Frontal cortex (tissue), 4 donors: ENCODE data around the gene KCNQ1. TPM values are rescaled to one million over a fixed set of nuclear protein-coding genes. Genes with fewer than 3 reads are reported as not detected.

ENCODE experiments used
- DNase-seq, 2 donors: peaks; one replicate each; pipeline ENCODE4 v3.0.0; 2012; ENCODE audit warnings: low spot score in 2 of 2
- FAIRE-seq: peaks from 2 replicates; lab custom pipeline; 2012; peaks lifted over from hg19 to GRCh38; lab: Jason Lieb, UNC
- total RNA-seq: library from RNA; depleted of rRNA; stranded (reverse); fragments of >200 nt; gene quantifications from one replicate; pipeline ENCODE4 v1.2.3, GENCODE V29; 2014
- donor health status: control.
- donor health status: control.
- donor health status: control.

KCNQ1 gene
- total RNA-seq, 1 donor from 2014 or later: under 0.01 TPM

DNA sequence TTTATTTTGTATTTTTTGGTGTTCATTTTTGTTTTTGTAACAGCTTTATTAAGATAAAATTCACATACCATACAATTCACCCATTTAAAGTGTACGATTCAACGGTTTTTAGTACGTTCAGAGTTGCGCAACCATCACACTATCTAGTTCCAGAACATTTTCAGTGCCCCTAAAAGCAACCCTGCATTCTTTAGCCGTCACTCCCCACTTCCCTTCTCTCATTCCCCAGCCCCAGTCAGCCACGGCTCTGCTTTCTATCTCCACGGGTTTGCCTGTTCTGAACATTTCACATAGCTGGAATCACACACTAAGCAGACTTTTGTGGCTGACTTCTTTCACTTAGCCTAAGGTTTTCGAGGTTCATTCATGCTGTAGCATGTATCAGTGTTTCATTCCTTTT, 264.6 kb downstream of the KCNQ1 start:
- FAIRE-seq (no peak), DNase-seq (no peak)

DNA sequence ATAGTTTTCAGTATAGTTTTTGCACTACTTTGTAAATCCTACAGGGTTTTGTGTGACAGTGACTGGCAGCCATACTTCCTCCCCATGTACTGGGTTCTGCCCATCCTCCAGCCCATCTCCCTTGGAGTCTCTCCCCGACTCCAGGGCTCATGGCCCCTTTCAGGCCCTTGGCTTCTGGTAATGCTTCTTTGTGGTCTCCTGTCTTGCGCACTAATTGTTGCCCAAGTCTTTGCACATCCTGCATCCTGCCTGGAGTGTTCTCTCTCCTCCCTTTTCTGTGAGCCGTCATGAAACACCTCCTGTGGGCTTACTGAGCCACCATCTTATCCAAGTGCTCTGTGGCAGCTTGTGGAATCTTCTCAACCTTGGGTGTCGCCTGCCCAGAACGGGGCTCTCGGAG, 266.4 kb downstream of the KCNQ1 start:
- FAIRE-seq (no peak), DNase-seq (no peak)

DNA sequence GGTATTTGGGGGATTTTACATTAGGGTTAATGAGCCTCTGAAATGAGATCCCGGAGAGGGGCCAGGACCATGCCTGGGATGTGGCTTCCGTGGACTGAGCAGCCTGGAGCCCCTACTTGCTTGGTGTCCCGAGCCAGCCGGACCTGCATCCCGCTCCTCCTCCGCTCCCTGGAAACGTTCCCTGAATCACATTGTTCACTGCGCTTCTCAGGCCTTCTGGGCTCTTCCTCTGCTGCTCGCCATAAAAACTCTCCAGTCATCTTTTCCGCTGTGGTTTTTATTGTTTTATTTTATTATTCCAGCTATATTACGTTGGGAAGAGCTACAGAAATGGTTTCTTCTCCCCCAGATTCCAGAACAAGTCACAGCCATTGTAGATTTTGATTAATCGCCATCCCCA, 268.3 kb downstream of the KCNQ1 start:
- FAIRE-seq (no peak), DNase-seq (no peak)

DNA sequence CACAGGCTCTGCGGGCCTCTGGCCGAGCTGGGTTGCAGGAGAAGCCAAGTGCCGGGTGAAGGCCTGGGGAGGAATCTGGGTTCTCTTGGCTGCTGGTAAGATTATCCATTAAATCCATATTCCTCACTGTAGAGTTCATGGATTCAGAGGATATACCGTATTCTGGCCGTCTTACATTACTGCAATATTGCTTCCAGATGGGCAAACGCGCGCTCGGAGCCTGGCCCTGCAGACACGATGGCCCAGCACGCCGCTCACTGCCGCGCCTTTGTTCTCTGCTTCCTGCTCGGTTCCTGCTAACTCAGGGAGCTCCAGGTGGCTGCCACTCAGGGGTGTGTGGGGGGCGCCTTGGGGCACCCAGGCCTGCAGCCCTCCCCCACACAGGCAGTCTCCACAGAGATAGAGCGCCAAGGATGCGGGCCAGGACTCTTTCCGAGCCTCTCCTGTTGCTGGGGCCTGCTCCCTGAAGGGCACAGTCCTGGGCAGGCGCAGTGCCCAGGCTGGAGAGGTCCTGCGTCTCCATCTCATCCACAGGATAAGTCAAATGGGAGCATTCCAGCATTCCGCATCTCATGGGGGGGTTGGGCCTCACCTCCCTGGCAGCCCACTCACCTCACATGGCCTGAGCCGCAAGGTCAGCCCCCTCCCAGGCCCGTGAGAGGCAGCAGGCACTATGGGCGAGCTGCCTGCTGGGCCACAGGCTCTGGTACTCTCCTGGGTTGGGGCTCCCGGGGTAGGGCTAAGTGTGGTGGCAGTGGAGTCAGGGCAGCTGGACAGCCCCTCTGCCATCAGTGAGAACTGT, 269.1 kb downstream of the KCNQ1 start:
- FAIRE-seq (no peak), DNase-seq (no peak)

DNA sequence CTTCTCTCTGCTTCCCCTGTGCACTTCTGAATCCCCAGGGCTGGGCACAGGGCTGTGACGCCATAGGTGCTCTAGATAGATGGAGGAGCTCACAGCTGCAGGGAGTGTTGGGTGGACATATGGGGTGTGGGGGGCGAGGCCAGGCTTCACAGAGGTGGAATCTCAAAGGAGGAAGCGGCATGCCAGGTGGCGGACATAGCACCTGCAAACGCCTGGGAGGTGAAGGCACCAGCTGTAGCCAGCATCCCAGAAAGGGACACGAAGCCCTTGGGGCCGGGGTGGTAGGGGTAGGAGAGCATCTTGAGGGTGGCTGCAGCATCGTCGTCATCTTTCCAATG, 269.6 kb downstream of the KCNQ1 start:
- FAIRE-seq (no peak), DNase-seq (no peak)

DNA sequence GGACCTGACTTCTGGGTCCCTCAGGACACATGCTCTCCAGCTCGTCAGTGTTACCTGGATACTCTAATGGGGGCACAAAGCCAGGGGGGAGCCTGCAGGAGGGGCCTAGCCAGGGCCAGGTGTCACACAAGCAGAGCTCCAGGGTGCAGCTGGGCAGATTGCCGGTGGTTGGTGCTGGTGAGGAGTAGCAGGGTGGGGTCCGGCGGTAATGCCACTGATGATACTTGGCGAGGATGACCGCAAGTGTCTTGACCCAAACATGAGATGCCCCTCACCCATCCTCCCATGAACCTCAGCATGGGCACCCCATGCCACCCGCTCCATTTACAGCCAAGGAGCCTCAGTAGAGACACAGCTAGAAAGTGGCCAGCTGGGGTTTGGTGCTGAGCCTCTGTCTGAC, 270.1 kb downstream of the KCNQ1 start:
- FAIRE-seq: no peak

DNA sequence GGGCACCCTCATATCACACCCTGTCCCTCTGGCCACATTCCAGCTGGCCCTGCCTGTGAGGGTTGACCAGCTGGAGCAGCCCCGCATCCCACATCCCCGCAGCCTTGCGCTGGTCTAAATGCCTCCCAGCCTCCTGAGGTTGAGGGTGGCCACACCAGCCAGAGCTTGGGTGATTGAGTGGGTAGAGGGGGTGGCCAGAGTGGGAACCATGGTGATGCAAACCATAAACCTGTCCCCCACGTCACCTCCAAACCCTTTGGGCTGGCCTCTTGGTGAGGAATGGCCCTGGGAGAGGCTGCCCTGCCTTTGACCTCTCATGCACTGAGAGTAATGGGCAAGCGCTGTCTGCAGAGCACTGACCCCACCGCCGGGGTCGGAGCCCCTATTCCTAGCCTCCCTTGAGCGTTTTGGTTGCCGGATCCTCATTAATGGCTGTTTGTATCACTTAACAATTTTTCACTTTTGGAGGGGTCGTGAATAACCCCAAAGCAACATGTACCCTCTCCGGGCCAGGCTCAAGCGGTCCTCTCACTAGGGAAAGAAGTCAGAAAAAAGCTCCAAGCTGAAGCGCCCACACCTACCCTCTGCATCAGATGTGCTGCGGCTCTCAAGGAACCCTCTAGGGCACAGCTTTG, 271.0 kb downstream of the KCNQ1 start:
- FAIRE-seq: no peak
- DNase-seq: no peak

More for the DNA sequence above, 270.1 kb downstream of the KCNQ1 start:
- DNase-seq: no peak

DNA sequence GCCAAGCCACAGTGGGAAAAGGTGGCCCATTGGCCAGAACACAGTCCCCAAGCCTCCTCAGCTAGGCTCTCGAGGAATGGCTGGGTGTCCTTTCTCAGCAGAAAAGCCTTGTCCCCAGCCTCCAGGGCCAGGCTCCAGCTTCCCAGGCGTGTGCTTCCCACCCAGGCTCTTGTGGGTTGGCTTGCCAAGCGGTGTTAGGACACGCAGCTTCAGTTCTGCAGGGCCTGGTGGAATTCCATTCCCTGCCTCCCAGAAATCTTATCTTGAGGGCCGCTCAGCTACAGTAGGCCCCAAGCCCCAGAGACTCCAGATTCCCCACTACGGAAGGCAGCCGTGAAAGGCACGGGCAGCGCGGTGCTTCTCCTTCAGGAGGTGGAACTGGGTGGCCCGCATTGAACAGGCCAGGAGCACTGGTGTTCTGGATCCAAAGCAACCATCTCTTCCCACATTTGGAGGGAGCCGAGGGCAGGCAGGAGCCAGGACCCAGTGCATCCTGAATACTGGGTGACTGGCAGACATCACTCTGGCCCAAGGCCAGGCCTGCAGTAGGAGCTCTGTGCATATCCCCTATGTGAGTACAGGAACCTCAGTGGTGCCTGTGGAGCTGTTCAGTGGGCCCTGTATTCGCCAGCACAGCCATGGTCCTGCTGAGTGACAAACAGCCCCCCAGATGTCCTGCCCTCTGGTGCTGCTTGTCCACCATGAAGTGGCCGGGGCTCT, 271.7 kb downstream of the KCNQ1 start:
- FAIRE-seq (no peak), DNase-seq (no peak)

DNA sequence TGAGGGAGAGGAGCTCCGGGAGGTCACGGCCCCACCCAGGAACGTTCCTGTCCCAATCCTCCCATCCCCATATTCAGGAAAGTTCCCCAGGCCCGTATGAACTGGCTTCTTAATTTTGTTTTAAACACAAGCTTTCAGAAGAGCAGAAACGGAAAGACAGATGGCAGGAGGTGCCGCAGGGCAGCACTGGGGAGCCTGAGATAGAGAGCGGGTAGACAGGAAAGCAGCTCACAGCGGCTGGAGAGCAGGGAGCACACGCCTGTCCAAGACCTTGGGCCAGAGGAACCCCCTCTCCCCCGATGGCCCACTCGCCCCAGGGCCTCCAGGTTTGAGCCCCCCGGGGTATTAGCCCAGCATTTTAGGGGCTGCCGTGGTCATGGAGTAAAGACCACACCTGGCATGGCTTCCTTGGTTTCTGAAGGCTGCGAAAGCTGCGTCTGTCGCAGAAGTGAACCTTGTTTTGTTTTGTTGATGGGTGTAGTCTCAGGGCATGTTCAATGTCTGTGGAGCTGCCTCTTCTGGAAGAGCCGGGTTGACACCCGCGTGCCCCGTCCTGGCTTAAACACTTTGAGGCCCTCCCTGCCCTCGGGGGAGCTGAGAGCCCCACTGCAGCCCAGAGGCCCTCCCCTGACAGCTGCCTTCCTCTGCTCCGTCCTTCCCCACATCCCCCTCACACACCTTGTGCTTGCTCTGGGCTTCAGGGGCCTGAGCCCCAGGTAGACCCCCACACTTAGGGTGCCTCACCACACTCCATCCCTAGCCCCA, 272.9 kb downstream of the KCNQ1 start:
- FAIRE-seq: no peak

DNA sequence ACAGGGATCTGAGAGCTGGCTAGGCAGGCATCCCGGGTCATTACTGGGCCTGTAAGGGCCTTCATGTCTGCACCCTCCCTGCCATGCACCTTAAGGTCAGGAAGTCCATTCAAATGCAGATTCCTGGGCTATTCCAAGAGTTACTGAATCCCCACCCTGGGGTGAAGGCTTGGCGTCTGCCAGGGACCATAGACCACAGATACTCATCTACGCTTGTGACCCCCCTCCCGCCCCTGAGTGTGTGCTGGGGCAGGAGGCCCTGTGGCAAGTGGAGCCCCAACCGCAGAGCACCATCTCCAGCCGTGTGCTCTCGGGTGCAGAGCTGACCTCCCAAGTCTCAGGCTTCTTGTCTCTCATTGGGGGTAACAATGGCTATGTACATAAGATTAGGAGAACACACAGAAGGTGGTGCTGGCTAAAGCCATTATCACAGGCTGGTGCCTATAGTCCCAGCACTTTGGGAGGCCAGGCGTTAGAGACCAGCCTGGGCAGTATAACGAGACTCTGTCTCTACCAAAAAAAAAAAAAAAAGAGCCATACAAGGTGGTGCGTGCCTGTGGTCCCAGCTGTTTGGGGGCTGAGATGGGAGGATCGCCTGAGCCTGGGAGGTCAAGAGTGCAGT, 274.1 kb downstream of the KCNQ1 start:
- no peak for DNase-seq
- no peak for FAIRE-seq

More for the DNA sequence above, 272.9 kb downstream of the KCNQ1 start:
- no peak for DNase-seq

DNA sequence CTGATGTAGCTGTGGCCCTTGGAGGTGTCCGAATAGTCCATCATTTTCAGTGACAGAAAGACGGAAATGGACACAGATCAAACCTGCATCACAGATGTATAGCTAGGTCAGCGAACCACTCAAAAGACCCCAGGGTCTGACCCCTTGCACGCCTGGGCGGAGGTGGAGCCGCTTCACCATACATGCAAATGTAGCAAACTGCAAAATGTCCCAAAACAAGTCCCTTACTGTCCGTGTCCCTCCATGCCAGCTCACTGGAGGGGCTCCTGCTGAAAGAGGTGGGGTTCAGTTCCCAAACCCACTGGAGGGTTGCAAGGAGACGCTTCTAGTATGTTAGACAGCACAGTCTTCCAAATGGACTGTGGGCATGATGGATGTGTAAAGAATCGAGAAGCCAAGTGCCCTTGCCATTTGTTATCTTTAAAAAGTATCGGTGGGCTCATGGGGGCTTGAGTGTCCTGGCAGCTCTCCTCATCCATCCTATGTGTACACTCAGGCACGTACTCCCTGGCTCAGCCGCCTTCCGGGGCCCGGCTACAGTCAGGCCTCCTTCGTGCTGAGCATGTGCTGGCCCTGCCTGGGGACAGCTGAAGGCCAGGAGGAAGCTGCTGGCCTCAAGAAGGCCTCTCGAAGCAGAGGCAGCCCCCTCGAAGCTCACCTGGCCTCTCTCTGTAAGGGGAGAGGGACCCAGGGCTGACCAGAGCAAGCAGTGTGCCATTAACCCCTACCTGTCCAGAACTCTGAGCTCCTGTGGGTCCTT, 275.2 kb downstream of the KCNQ1 start:
- no peak for DNase-seq
- no peak for FAIRE-seq

DNA sequence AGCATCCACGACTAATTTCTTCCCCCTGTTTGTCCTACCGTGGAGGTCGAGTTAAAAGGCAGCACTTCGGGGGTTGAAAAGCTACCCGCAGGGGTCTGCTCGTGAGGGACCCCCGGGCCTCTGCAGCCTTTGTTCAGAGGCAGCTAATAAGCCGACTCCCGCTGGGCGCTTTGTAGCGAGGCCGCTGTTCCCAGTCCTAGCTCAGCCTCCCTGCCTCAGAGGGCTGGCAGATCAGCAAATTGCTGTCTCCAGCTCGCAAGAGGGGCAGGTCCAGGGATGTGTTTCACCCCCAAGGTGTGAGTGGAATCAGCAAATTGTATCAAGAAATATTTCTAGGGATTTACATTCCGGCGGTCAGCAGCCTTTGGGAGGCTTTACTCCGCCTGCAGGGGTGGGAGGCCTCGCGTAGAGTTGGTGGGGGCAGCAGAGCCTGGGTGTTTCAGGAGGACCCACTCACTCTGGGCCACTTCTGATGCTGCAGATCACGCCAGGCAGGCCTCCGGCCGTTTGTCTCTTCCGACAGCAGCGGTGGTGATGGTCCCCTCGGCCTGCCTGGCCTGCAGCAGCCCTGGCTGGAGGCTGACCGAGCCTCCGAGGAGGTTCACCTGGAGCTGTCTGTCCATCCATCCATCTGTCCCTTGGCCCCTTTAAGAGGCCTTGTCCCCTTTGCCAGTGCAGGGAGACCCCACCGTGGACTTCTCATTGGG, 276.6 kb downstream of the KCNQ1 start:
- FAIRE-seq: no peak
- DNase-seq: no peak

DNA sequence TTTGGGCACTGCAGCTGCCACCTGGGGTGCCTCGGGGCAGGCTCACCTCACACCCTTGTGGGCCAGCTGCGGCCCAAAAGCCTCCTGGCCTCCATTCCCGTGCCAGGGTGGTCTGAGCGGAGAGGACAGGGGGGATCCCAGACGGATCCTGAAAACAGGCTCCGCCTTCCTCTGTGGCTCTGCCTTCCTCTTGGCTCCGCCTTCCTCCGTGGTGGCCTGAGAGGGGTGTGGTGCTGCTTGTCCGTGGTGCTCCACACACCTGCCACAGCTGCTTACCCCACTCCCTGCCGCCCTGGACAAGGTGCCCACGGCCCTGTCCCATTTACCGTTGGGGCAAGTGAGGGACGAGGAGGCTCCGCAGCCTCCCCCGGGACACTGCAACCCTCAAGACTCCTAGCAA, 278.1 kb downstream of the KCNQ1 start:
- FAIRE-seq (no peak), DNase-seq (no peak)

DNA sequence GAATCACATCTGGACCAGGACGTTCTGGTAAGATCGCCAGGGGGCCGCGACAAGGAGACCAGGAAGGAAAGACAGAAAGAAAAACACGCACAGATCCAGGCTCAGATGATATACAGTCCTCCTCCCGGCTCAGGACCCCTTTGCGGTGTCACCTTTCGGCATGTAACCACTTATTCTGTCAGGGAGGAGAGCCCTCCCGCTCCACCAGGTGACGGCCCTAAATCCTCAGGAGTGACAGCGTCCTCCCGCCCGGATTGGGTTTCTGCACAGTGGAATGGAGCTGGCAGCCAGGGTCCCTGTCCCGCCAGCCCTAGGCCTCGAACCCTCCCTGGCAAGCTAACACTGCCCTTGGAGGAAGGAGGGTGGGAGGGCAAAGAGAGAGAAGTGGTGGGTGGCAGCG, 279.3 kb downstream of the KCNQ1 start:
- no peak for FAIRE-seq
- no peak for DNase-seq

DNA sequence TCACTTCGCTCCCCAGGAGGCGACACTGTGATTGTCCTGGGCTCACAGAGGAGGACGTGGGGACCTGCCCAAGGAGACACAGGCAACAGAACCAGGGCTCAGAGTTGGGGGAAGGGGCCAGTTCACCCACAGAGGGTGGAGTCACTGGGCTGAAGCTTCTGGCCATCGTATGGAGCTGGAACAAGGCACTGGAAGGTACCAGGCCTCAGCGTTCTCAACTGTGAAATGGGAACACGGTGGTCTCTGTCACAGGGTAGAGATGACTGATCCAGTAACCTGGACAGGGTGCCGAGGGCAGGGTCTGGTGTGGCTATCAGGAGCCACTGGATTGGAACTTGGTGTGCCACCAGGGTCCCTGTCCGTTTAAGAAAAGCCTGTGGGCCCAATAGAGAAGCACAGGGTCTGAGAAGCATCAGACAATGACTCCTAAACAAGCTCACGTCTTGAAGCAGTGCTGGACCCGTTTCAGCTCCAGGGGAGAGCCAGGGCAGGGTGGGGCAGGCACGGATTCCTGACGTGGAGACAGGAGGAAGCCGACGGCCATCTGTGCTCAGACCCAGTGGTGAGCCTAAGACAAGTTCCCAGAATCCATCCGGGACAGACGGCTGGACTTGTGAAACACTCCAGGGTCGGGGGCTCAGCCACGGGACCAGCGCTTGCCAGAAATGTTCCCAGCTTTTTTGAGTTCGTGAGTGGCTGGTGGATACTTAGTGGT, 280.0 kb downstream of the KCNQ1 start:
- DNase-seq: no peak
- no peak for FAIRE-seq

DNA sequence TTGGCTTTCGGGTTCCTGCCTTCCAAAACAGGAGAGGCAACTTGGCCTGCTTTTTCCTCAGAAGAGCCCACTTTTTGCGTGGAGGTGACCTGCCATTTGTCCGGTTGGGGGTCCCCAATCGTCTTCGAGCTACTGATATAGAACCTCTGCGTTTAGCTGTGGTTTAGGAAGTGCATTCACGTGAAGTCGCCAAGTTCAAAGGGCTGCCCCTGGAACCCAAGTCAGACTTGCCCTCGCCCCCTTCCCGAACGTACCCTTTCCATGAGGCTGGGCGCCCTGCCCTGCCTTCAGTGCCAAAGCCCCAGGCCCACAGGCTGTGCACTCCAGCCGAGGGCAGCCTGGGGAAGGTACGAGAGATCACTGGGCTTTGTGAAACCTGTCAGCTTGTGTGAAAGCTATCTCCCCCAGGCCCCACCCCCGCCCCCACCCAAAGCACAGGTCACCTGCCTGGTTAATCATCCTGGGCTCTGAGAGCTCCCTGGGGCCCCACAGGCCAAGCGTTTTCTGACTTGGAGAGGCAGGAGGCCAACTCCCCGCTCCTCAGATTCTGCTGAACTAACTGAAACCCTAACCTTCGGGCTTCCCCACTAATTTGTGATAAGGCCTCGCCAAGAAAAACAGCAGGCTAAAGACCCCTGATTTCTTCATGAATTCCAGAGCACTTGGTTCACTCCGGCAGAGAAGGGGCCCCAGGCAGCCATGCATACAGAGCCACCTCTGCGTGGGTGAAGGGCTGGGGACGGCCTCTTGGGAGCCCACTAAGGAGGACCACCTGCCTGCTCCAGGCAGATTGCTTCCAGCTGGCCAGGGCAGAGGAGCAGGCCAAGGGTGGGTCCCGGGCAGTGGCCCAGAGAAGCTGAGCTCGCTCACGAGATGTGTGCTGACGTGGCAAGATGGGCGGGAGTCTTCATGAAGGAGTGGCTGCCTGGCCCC, 280.8 kb downstream of the KCNQ1 start:
- no peak for FAIRE-seq
- no peak for DNase-seq

DNA sequence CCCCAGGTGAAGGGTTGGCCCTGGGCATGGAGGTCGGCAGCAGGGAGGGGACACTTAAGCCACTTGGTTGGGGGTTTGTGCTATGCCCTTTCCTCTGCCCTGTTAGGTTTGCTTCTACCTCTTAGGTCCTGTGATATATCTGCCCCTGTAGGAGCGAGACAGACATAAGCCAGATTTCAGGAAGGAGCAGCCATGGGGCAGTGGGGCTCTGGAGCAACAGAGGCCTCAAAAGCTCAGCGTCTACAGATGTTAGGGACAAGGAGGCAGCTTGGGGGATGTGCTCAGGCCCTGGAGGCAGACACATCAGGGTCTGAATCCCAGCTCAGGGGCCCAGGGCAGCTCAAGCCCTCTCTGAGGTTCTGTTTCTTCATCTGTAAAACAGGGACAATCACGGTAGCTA, 282.2 kb downstream of the KCNQ1 start:
- DNase-seq (no peak), FAIRE-seq (no peak)
